RKO (cell line): ENCODE measurements around the gene BRINP2.

Source experiments
- DNase-seq: peaks from one replicate; pipeline ENCODE4 v3.0.0-alpha.2; 2016; ENCODE audit warnings: low spot score

The BRINP2 gene

GRCh38 chr1:177170756-177171535, at the start of gene BRINP2:
TSS of gene BRINP2 (plus strand) at chr1:177170958. CDS start at chr1:177229877, 58,919 bp downstream.
- DNase-seq, result no peak

- no peak for DNase-seq
Measured at GRCh38 chr1:177122461-177123251, 48.1 kb upstream of the BRINP2 start.

DNA sequence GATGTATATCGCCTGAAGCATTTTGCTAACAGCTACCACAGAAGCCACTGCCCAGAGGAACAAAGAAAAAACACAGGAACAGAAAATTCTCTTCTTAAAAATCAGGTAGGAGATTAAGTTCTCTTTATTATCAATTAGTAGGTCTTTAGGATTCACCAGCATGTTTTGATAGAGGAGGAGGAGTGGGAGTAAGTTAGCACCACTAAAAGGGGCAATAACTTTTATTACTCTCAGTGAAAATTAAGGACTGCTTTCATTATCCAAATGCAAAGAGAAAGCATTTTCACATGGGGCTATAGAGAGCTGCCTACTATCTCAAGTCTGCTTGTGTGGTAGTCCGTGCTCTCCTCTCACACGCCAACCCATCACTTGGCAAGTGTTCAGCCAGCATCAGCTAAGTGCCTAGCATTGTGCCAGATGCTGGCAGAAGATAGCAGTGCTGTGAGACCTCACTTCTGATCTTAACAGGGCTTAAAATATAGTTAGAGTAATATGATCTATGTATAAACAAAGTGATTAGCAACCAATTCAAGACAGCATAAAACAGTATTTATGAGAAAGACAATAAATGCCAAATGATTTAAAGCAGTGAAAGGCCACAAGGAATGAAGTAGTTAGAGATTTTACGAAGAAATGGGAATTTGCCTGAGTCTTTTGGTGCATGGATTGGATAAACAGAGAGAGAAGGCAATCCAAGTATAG, 46.0 kb upstream of the BRINP2 start:
- no peak for DNase-seq

GRCh38 chr1:177126267-177126666, 44.5 kb upstream of the BRINP2 start:
- no peak for DNase-seq

- DNase-seq, result no peak
Measured at GRCh38 chr1:177128665-177129281, 42.0 kb upstream of the BRINP2 start.

DNA sequence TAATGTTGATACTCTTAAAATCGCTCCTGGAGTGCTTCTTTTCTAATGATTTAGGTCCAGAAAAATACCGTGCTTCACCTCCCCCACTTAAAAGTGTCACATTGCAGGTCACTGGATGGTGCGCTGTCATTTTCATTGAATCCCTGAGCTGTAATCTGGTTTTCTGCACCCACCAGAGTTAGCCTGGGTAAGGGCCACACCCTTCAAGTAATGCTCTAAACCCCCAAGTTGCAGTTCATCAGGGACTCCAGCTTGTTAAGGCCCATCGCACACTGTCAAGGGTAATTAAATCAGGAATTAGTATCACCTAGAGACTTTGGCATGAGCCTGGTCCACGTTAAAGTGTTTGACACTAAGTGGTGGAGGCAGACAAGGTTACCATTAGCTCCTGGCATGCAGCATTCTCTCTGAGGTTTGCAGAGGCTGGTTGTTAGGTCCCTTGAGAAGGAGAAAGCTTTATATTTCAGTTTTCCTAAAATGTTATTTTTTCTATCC, 40.3 kb upstream of the BRINP2 start:
- DNase-seq, result no peak

DNA sequence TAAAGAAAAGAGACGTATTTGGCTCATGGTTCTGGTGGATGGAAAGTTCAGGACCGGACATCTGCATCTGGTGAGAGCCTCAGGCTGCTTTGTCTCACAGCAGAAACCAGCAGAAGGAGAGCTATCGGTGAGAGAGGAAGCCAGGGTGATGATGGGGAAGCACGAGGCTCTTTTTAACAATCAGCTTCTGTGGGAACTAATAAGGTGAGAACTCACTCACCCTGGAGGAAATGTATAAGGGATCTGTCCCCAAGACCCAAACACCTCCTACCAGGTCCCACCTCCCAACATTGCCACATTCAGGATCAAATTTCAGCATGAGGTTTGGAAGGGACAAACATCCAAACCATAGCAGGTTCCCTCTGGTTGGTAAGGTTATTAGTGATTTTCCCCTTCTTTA, 39.0 kb upstream of the BRINP2 start:
- DNase-seq, result no peak

DNA sequence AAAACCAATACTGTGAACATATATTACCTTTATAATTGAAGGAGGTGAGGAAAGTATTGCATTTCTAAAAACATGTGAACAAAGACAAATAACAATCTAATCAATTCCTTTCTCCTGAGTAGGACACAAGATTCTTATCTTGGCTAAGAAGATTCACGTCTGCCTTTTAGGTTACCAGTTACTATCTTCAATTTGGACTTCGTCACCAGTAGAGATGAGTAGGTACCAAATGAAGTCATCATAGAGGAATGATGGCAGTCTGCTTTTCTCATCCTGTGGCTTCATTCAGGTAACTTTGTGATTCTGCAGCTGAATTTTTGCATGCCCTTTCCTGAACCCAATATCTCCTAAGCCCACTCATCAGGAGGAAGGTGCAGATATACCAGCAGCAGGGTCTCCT, 38.6 kb upstream of the BRINP2 start:
- no peak for DNase-seq

GRCh38 chr1:177133977-177134538, 36.7 kb upstream of the BRINP2 start:
- no peak for DNase-seq

GRCh38 chr1:177135250-177135649, 35.5 kb upstream of the BRINP2 start:
- DNase-seq, result no peak

DNA sequence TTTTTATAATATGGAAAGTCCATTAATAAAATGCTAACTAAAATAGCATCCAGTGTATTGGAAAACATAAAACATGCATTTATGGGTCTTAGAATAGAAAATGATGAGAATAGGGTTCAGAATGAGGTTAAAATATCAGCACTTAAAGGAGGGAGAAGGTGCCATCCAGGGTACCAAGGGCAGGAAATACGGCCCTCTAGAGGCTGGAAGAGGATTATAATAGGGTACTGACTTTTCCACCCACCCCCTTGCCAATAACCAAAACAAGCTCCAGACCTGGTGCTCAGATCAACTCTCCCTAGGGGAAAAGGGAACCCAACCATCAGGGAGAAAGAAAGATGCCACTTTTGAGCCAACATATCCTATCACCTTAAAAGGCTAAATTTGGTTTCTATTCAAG, 32.9 kb upstream of the BRINP2 start:
- no peak for DNase-seq

- no peak for DNase-seq
Measured at GRCh38 chr1:177138347-177138746, 32.4 kb upstream of the BRINP2 start.

DNA sequence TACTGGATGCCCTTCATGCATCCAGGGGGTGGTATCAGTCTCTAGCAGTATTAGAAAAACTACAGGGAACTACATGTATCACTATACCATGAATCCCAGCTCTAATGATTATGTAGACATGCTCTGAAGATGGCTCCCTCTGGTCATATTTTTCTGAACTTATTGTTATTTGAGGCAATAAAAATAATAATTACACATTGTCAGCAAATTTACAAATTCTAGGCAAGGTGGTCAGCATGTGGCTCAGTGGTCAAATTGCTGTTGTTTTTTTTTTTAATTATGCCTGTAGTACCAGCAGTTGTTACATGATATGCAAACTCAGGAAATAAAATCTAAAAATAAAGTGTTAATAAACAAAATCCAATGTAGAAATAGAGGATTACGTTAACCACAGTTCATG, 28.7 kb upstream of the BRINP2 start:
- DNase-seq, result no peak

GRCh38 chr1:177142791-177143271, 27.9 kb upstream of the BRINP2 start:
- DNase-seq, result no peak

DNA sequence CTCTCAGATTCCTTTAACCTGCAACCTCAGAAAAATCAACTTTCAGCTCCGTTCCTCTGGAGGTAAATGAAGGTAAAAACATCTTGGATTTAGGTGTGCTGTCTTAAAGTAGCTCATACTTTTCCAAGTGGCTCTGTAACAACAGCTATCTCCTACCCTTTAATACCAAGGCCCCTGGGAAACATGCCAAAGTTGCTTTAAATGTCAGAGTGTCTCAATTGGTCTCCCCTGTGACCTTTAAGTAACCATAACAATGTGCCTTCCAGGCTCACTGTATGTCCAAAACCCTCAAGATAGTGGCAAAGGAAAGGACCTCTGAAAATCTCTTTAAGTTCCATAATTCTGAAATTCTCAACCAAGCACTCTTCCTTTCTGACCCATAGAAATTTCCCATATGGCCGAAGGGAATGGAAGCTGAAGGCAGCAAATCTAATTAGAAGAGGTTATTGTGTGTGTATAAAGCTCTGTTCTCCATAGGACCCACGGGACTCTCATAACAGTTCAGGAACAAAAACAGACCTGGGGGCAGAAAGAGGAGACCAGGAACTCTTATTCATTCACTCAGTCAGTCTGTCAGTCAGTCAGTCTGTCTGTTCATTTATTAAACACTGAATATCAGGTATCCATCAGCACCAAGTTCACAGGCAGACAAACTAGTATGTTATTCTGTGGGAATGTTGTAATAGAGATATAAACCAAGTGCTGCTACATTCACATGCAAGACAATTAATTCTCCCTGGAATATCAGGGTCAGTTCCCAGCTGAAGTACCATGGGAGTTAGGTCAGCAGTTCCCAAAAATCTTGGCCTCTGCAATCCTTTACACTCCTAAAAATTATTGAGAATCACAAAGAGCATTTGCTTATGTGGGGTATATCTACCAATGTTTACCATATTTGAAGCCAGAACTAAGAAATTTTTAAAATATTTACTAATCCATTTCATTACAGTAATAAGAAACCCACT, 25.4 kb upstream of the BRINP2 start:
- DNase-seq, result no peak

- no peak for DNase-seq
Measured at GRCh38 chr1:177146499-177146898, 24.3 kb upstream of the BRINP2 start.

GRCh38 chr1:177162243-177162642, 8.5 kb upstream of the BRINP2 start:
- DNase-seq, result no peak

- no peak for DNase-seq
Measured at GRCh38 chr1:177163844-177164379, 6.8 kb upstream of the BRINP2 start.

DNA sequence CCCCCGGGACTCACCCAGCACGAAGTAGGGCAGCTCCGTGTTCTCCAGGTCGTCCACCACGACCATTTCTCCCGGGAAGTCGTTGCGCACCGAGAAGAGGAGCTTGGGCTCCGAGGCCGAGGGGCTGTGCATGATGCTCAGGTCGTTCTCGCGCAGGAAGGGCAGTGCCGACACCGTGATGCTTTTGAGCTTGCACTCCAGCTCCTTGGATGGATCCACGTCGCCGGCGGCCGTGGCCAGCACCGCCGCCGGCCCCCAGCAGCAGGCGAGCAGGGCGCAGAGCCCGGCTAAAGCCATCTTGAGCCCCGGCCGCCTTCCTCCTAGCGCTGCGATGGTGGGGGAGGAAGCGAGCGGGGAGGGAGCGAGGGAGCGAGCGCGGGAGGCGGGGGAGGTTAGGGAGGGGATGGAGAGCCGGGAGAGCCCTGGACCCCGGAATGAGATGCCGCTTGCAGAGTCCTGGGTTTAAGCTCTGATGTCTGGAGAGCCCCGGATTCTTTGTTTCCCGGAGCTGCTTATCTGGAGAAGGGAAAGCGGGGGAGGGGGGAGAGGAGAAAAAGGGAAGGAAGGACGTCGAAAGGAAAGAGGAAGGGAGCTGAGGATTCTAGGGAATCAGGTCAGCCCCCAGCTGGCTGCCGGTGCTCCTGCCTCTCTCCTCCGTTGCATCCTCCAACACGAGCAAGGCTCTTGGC, 6.2 kb upstream of the BRINP2 start, which contains the start of gene ASTN1:
TSS of gene ASTN1 (minus strand) at position 333 of the 689 bp plus-strand sequence. CDS start at position 297, 36 bp downstream.
- no peak for DNase-seq
